ENCODE measurements around the gene DLG1. TPM values are rescaled to one million over a fixed set of nuclear protein-coding genes. Genes with fewer than 3 reads are reported as not detected.

Gene DLG1
- polyA plus RNA-seq, 1 donor from 2014 or later: 43.9 TPM

- no peaks in the 10 kb centered on the region for H3K36me3 ChIP-seq (ENCODE audit: insufficient read depth, low read length)
- TF ChIP-seq, protein P1, sequence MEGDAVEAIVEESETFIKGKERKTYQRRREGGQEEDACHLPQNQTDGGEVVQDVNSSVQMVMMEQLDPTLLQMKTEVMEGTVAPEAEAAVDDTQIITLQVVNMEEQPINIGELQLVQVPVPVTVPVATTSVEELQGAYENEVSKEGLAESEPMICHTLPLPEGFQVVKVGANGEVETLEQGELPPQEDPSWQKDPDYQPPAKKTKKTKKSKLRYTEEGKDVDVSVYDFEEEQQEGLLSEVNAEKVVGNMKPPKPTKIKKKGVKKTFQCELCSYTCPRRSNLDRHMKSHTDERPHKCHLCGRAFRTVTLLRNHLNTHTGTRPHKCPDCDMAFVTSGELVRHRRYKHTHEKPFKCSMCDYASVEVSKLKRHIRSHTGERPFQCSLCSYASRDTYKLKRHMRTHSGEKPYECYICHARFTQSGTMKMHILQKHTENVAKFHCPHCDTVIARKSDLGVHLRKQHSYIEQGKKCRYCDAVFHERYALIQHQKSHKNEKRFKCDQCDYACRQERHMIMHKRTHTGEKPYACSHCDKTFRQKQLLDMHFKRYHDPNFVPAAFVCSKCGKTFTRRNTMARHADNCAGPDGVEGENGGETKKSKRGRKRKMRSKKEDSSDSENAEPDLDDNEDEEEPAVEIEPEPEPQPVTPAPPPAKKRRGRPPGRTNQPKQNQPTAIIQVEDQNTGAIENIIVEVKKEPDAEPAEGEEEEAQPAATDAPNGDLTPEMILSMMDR (IDR thresholded peaks at IDR 0.05; ENCODE audit: poor library complexity, severe bottlenecking): no peak
- no peak overlapping the region for H3K27ac ChIP-seq (ENCODE audit: low read length)
- no peaks in the 10 kb centered on the region for H4K20me1 ChIP-seq (ENCODE audit: insufficient read depth)
- H3F3A ChIP-seq (ENCODE audit: insufficient read depth, low read length, poor library complexity, severe bottlenecking): no peaks in the 10 kb centered on the region
- no peak overlapping the region for H3K4me2 ChIP-seq (ENCODE audit: low read length)
- no peak overlapping the region for H3K9ac ChIP-seq (ENCODE audit: low read length)
- H3K27me3 ChIP-seq (ENCODE audit: insufficient read depth, low read depth, low read length): no peaks in the 10 kb centered on the region
- no peaks in the 10 kb centered on the region for H3K79me2 ChIP-seq (replicated peaks; ENCODE audit: insufficient read depth, low read length)
- H3K9me2 ChIP-seq (ENCODE audit: insufficient read depth, low read length): no peaks in the 10 kb centered on the region
- H2AFZ ChIP-seq (ENCODE audit: low read depth, low read length): no peak overlapping the region
- H3K4me3 ChIP-seq (ENCODE audit: low read length): no peak overlapping the region
- no peaks in the 10 kb centered on the region for H3K9me3 ChIP-seq (ENCODE audit: low read length)
Measured at GRCh38 chr3:197021729-197022404, 276.5 kb downstream of the DLG1 start.

GRCh38 chr3:197021231-197021630 lies 277.2 kb downstream of the DLG1 start:
- Histone ChIP-seq H4K20me1 (ENCODE audit: insufficient read depth) (no peaks in the 10 kb centered on the region), H3K9me3 (ENCODE audit: low read length) (no peaks in the 10 kb centered on the region), H3K4me3 (ENCODE audit: low read length) (no peak overlapping the region), H3K27me3 (ENCODE audit: insufficient read depth, low read depth, low read length) (no peaks in the 10 kb centered on the region), H3F3A (ENCODE audit: insufficient read depth, low read length, poor library complexity, severe bottlenecking) (no peaks in the 10 kb centered on the region), H3K79me2 (replicated peaks; ENCODE audit: insufficient read depth, low read length) (no peaks in the 10 kb centered on the region), H2AFZ (ENCODE audit: low read depth, low read length) (no peak overlapping the region), H3K27ac (ENCODE audit: low read length) (no peak overlapping the region), H3K36me3 (ENCODE audit: insufficient read depth, low read length) (no peaks in the 10 kb centered on the region), H3K4me2 (ENCODE audit: low read length) (no peak overlapping the region), H3K9me2 (ENCODE audit: insufficient read depth, low read length) (no peaks in the 10 kb centered on the region), H3K9ac (ENCODE audit: low read length) (no peak overlapping the region)
- TF ChIP-seq, protein P2, sequence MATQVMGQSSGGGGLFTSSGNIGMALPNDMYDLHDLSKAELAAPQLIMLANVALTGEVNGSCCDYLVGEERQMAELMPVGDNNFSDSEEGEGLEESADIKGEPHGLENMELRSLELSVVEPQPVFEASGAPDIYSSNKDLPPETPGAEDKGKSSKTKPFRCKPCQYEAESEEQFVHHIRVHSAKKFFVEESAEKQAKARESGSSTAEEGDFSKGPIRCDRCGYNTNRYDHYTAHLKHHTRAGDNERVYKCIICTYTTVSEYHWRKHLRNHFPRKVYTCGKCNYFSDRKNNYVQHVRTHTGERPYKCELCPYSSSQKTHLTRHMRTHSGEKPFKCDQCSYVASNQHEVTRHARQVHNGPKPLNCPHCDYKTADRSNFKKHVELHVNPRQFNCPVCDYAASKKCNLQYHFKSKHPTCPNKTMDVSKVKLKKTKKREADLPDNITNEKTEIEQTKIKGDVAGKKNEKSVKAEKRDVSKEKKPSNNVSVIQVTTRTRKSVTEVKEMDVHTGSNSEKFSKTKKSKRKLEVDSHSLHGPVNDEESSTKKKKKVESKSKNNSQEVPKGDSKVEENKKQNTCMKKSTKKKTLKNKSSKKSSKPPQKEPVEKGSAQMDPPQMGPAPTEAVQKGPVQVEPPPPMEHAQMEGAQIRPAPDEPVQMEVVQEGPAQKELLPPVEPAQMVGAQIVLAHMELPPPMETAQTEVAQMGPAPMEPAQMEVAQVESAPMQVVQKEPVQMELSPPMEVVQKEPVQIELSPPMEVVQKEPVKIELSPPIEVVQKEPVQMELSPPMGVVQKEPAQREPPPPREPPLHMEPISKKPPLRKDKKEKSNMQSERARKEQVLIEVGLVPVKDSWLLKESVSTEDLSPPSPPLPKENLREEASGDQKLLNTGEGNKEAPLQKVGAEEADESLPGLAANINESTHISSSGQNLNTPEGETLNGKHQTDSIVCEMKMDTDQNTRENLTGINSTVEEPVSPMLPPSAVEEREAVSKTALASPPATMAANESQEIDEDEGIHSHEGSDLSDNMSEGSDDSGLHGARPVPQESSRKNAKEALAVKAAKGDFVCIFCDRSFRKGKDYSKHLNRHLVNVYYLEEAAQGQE (IDR thresholded peaks at IDR 0.05; ENCODE audit: borderline replicate concordance): no peak
- TF ChIP-seq RAD21 (conservative IDR thresholded peaks at IDR 0.05): no peak
- no peak for TF ChIP-seq SMC3 (conservative IDR thresholded peaks at IDR 0.05; ENCODE audit: poor library complexity)
- no peak for TF ChIP-seq MXI1 (conservative IDR thresholded peaks at IDR 0.05; ENCODE audit: poor library complexity, severe bottlenecking)
- no peak for TF ChIP-seq EZH2 (IDR thresholded peaks at IDR 0.05; ENCODE audit: borderline replicate concordance, insufficient read depth, low read length, poor library complexity, severe bottlenecking)
- no peak for TF ChIP-seq POLR2AphosphoS5 (IDR thresholded peaks at IDR 0.05)
- TF ChIP-seq TAF1 (IDR thresholded peaks at IDR 0.05; ENCODE audit: low read depth): no peak
- no peak for TF ChIP-seq EP300 (conservative IDR thresholded peaks at IDR 0.05; ENCODE audit: poor library complexity, severe bottlenecking)
- TF ChIP-seq, protein P1 (IDR thresholded peaks at IDR 0.05; ENCODE audit: poor library complexity, severe bottlenecking): no peak

All from neural cell (in vitro differentiated cells).